Right lobe of liver (tissue), 4 donors: ENCODE results near the gene SBF1.

Experiments
- CTCF ChIP-seq, 4 donors: fragments of 200-600 bp in 3 of 4; fragments of 450-650 bp in 1 of 4; IDR thresholded peaks; one replicate each; pipeline versions ENCODE4 v1.5.1 to v1.8.0; 2016 to 2022; ENCODE audit warnings: antibody characterized with exemption in 4 of 4, mild to moderate bottlenecking in 2 of 4
- POLR2A ChIP-seq: fragments of 450-650 bp; IDR thresholded peaks from one replicate; pipeline ENCODE4 v1.6.1; 2017; ENCODE audit warnings: antibody characterized with exemption, mild to moderate bottlenecking
- donor health status: DM: no; HTN: no; CAD: no.
- donor health status: DM: no; HTN: no; CAD: no.
- donor health status: DM: no; HTN: yes; CAD: no.

GRCh38 chr22:50439871-50440331, 34.9 kb downstream of the SBF1 start:
- TF ChIP-seq CTCF (IDR thresholded peaks at IDR 0.05) = no peak
- no peak for TF ChIP-seq POLR2A
